ENCODE results near the gene DZIP1.

DZIP1 gene

DNA sequence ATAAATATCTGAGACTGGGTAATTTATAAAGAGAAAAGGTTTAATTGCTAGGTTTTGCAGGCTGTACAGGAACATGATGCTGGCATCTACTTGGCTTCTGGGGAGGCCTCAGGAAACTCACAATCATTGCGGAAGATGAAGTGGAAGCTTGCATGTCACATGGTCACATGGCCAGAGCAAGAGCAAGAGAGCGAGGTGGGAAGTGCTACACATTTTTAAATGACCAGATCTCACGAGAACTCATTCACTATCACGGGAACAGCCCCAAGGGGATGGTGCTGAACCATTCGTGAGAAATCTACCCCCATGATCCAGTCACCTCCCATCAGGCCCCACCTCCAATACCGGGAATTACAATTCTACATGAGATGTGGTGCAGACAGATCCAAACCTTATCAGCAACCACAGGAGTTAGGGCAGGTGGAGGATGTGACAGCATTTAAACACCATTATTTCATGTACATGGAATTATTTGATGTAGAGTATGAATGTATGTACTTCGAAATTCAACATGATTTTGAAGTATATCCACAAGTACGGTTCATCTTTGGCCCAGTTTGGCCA is 102.5 kb downstream of the DZIP1 start:
- DNase-seq = peak; percentile 60

DNA sequence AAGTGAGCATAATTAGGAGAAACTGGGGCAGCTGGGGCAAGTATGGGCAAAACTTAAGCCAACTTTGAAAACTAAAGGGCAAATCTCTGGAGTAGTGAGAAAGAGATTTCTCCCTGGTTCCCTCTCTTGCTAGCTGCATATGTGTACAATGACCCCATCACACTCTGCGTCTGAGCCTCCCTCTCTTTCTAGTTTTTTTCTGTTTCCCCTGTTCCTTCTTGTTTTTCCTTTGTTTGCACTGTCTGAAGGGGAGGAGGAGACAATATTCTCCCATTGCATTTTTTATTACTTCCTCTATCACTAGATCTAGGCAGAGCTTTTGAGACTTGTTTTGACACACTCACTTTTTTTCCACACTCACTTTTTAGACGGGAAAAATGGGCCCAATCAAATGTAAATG is 103.2 kb downstream of the DZIP1 start:
- DNase-seq = no peak

DNA sequence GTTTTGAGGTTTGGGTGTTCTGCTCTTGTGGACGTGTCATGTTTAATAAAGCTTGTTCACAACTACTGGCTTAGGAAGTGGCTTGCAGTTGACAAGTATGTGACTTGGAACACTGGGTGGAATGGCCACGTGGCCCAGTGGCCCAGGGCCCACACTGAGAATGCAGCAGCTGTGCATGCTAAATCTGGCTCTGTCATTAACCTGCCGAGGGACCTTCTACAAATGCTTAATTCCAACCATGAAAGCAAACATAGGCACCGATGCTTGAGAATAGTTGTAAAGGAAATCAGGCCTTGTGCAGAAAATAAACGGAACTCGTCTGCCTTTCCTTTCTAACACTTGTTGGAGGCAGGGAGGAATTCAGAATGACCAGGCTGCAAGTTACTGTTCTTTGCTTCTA is 103.6 kb downstream of the DZIP1 start:
- no peak for DNase-seq

DNA sequence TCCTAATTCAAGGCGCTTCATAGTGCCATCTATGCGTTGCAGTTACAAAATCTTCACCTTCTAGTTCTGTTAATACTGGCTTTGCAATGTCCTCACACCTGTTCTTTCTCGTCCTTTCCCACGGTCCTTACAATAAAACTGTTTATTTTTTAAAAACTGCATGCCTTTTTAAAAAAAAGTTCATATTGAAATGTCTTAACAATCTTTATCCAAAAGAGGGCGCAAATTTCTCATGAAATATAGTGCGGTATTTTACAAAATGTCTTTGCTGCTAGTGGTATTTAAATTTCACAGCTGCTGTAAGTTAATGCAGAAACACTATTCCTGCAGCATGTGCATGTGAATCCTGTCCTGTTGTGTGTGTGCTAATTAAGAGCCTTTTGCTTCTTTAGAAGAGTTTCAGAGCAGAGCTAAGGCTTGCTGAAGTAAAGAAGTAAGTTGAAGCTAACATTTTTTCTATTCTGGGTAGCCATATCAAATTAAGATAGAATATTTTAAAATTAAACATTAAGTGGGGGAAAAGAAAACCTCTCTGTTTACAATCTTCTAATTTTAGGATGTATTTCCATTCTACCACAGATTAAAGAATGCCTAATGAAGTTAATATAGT is 107.8 kb downstream of the DZIP1 start:
- peak; percentile 56 for DNase-seq

DNA sequence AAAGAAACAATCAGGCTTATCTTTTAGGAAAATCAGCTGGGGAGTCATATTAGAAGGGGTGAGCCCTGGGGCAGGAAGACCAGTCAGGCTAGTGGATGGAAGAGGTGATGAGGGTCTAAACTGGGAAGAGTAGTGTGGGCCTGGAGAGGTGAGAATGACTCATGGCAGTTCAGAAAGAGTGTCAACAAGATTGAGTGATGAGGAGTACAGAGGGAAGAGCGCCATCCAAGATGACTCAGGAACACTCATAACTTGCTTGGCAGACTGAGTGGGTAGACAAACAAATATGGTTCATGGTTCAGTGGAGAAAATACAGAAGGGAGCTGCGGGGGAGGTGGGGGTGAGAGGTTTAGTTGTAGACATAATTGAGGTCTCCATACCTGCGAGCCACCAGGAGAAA is 109.3 kb downstream of the DZIP1 start:
- DNase-seq = no peak

DNA sequence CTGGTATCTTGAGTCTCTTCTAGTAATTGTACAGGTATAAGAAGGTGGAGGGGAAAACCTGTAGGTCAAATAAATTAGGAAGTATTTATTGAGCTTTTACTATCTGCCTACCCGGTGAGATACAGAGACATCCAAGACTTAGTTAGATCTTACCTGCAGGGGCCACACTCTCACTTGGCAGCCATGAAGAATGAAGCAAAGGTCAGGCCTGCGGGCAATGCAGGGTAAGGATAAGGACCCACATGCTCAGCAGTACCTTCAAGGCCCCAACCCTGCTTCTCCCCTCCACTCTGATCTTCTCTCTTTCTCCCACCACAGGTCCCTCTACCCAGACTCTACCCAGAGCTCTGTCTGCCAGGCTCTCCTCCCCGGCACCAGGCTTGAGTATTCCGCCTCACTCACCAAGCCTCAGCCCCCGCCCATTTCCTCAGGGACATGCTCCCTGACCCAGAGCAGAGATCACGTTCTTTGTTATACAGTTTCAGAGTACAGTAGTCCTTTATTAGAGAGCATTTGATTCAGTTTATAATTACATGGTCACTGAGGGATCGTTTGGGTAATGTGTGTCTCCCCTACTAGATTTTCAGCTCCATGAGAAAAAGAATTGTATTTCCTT is 110.9 kb downstream of the DZIP1 start:
- DNase-seq = no peak

DNA sequence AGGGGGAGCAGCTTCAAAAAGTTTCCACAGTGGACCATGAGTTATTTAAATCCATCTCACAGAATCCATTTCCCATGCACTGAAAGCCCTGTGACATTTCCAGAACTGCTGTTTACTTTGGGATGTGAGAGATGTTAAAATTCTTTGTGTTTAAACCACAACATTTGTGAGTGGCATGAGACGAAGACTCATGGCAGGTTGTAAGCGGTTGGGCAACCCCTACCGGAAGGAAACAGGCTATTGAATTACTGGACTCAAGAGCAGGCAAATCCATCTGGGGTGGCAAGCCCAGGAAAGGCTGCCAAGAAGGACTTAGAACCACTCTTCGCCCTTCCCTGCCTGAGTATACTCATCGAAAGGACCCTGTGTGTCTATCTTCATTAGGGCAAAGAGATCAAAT is 114.3 kb downstream of the DZIP1 start:
- no peak for DNase-seq

All from hematopoietic multipotent progenitor cell treated with erythropoietin and hydrocortisone succinate and interleukin-3 and kit ligand, for 8 days (in vitro differentiated cells).